Measurements from ENCODE around the gene SLC25A10.

The SLC25A10 gene

DNA sequence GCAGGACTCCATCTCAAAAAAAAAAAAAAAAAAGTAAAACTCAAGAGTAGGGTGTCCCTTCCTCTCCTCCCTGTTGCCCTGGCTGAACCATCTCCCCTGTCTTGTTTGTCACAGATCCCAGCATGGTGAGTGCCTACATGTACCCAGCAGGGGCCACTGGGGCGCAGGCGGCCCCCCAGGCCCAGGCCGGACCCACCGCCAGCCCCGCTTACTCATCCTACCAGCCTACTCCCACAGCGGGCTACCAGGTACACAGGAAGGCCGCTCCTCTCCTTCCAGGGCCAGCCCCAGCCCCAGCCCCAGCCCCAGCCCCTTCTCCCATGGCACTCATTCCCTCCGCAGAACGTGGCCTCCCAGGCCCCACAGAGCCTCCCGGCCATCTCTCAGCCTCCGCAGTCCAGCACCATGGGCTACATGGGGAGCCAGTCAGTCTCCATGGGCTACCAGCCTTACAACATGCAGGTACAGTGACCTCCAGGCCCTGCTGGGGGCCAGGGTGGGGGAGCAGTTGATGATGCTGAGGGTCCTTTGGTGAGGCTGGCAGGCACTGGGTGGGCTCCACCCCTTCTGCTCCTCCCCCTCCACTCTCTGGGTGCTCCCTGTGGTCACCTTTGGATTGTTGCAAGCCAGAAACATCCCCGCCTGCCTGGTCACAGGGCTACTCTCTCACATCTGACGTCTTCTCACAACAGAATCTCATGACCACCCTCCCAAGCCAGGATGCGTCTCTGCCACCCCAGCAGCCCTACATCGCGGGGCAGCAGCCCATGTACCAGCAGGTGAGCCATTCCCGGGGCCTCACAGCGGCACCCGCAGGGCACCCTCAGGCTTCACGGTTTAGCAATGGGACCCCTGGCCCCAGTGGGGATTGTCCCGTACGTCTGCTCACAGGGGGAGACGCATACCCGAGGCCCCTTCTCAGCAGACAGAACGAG lies 11.5 kb upstream of the SLC25A10 start:
- H3K27me3 ChIP-seq: no peaks in the 10 kb centered on the region
- H3K4me2 ChIP-seq: peak overlapping the region; percentile 92 to 100 (median 98); a peak in 21 of 22 replicates
- peak overlapping the region; percentile 91 to 99 (median 98); a peak in 19 of 22 replicates for H3K9ac ChIP-seq
- TF ChIP-seq Cebpa-rat (IDR thresholded peaks at IDR 0.05): no peak
- H3K4me1 ChIP-seq: peaks cover 27 to 31% (median 28%) of the 10 kb centered on the region in 10 experiments
- peak overlapping the region in 5 of 11 experiments; percentile 14 to 98 (median 96); a peak in 7 of 22 replicates for H3K27ac ChIP-seq
- H3K36me3 ChIP-seq: peaks cover 64 to 85% (median 82%) of the 10 kb centered on the region in 11 experiments
- H3K4me3 ChIP-seq: peak overlapping the region in 4 of 10 experiments; percentile 92 to 99 (median 96); a peak in 5 of 20 replicates
- H4K20me1 ChIP-seq: peaks cover 58 to 93% (median 80%) of the 10 kb centered on the region in 11 experiments; a peak in 21 of 22 replicates
- no peaks in the 10 kb centered on the region for H3K9me3 ChIP-seq (replicated peaks in 1 of 11)

DNA sequence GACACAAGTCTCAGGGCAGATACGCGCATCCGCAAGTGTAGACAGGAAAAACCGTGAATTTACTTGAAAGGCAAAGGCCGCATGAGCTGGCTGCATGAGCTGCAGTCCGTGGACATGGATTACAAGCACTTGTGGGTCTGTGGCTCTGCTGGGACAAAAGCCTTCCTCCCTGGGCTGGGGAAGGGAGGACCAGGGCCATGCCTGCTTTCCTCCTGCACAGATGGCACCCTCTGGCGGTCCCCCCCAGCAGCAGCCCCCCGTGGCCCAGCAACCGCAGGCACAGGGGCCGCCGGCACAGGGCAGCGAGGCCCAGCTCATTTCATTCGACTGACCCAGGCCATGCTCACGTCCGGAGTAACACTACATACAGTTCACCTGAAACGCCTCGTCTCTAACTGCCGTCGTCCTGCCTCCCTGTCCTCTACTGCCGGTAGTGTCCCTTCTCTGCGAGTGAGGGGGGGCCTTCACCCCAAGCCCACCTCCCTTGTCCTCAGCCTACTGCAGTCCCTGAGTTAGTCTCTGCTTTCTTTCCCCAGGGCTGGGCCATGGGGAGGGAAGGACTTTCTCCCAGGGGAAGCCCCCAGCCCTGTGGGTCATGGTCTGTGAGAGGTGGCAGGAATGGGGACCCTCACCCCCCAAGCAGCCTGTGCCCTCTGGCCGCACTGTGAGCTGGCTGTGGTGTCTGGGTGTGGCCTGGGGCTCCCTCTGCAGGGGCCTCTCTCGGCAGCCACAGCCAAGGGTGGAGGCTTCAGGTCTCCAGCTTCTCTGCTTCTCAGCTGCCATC lies 10.6 kb upstream of the SLC25A10 start:
- Histone ChIP-seq H3K4me1 (peaks cover 27 to 31% (median 28%) of the 10 kb centered on the region in 10 experiments), H3K9ac (peak overlapping the region; percentile 91 to 99 (median 98)), H3K36me3 (peaks cover 64 to 85% (median 82%) of the 10 kb centered on the region in 11 experiments), H4K20me1 (peaks cover 53 to 93% (median 78%) of the 10 kb centered on the region in 11 experiments; a peak in 21 of 22 replicates), H3K27ac (peak overlapping the region in 10 of 11 experiments; percentile 7 to 98 (median 96); a peak in 16 of 22 replicates), H3K9me3 (replicated peaks in 1 of 11) (no peaks in the 10 kb centered on the region), H3K4me3 (peak overlapping the region; percentile 86 to 100 (median 96)), H3K4me2 (peak overlapping the region; percentile 92 to 100 (median 98)), H3K27me3 (no peaks in the 10 kb centered on the region)
- no peak for TF ChIP-seq Cebpa-rat (IDR thresholded peaks at IDR 0.05)

DNA sequence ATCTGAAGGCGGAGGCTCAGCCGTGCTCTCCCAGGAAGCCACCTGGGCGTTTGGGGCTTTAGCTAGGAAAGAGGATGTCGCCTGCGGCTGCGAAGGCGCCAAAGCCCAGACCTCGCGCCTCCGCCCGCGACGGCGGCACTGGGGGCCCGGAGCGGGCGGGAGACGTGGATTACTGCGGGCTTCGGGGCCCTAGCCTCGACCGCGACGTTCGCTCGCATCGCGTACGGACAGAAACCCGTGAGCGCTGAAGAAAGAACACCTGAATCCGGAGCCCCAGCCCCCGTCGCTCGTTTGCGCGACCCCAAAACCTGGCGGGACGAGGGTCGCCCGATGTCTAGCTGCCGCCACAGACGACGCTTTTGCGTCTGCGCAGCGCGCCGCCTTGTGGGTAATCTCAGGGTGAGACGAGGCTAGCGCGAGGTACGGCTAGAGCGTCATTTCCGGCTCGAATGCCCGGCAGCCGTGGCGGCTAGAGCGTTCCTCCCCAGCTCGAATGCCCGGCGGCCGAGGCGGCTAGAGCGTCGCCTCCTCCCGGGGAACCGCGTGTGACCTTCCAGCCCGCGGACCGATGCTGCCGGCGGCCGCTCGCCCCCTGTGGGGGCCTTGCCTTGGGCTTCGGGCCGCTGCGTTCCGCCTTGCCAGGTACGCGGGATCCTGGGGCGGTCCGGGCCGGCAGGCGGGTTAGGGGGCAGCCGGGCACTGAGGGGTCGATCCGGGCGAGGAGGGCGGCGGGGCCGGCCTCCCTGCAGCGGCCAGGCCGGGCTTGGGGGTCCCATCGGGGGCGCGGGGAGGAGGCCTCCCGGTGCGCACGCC lies 8.9 kb upstream of the SLC25A10 start, which contains the start of gene MRPL12:
TSS of gene MRPL12 (plus strand) at position 434 of the 813 bp plus-strand sequence. CDS start at position 569, 135 bp downstream.
- peak within 1 kb of the TSS; percentile 91 to 99 (median 98) for H3K9ac ChIP-seq
- TF ChIP-seq Cebpa-rat (IDR thresholded peaks at IDR 0.05): no peak
- peak within 1 kb of the TSS; percentile 93 to 100 (median 98) for H3K4me2 ChIP-seq
- H3K9me3 ChIP-seq (replicated peaks in 1 of 11): no peaks in the 10 kb centered on the region
- H3K27me3 ChIP-seq: no peaks in the 10 kb centered on the region
- H3K4me1 ChIP-seq: peaks cover 27 to 31% (median 28%) of the 10 kb centered on the region in 10 experiments
- H3K27ac ChIP-seq: peak within 1 kb of the TSS; percentile 91 to 98 (median 96)
- peaks cover 64 to 85% (median 82%) of the 10 kb centered on the region in 11 experiments for H3K36me3 ChIP-seq
- H4K20me1 ChIP-seq: peaks cover 38 to 93% (median 77%) of the 10 kb centered on the region in 11 experiments; a peak in 21 of 22 replicates
- H3K4me3 ChIP-seq: peak within 1 kb of the TSS; percentile 86 to 100 (median 96)

DNA sequence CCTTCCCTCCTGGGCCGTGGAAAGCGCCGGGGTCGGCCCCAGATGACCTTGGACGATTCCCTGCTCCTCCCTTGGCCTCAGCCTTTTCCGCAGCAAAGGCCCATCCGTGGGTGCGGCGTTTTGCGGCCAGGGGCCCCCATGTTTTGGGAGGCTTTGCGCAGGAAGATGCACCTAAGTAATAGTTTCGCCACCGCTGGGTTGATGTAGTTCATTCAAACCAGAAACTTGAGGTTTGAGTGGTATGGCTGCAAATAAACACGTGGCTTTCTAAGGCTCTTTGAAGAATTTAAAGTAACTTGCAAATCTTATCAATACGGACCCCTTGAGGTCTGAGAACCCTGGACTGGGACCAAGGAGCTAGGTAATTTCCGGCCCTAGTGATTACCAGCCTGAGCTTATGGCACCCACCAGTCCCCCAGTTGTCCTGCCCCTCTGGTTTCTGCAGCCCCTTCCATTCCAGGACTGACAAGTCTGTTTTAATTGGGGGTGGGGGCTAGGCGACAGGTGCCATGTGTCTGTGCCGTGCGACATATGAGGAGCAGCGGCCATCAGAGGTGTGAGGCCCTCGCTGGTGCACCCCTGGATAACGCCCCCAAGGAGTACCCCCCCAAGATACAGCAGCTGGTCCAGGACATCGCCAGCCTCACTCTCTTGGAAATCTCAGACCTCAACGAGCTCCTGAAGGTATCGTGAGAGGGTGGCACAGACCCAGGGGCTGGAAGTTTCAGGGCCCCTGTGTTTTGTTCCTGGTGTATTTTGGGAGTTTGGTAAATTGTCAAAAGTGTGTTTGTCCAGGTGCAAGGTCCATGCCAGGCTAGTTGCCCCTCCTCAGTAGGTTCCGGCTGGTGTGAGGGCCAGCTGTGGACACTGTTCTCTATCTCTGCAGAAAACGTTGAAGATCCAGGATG lies 8.1 kb upstream of the SLC25A10 start:
- Histone ChIP-seq H3K36me3 (peaks cover 61 to 85% (median 82%) of the 10 kb centered on the region in 11 experiments), H4K20me1 (peaks cover 31 to 93% (median 77%) of the 10 kb centered on the region in 11 experiments; a peak in 21 of 22 replicates), H3K27me3 (no peaks in the 10 kb centered on the region), H3K27ac (peak overlapping the region; percentile 91 to 98 (median 96)), H3K4me1 (peaks cover 27 to 36% (median 29%) of the 10 kb centered on the region in 10 experiments), H3K9ac (peak overlapping the region; percentile 91 to 99 (median 98)), H3K4me3 (peak overlapping the region; percentile 86 to 100 (median 96)), H3K4me2 (peak overlapping the region; percentile 93 to 100 (median 98)), H3K9me3 (replicated peaks in 1 of 11) (no peaks in the 10 kb centered on the region)
- no peak for TF ChIP-seq Cebpa-rat (IDR thresholded peaks at IDR 0.05)

DNA sequence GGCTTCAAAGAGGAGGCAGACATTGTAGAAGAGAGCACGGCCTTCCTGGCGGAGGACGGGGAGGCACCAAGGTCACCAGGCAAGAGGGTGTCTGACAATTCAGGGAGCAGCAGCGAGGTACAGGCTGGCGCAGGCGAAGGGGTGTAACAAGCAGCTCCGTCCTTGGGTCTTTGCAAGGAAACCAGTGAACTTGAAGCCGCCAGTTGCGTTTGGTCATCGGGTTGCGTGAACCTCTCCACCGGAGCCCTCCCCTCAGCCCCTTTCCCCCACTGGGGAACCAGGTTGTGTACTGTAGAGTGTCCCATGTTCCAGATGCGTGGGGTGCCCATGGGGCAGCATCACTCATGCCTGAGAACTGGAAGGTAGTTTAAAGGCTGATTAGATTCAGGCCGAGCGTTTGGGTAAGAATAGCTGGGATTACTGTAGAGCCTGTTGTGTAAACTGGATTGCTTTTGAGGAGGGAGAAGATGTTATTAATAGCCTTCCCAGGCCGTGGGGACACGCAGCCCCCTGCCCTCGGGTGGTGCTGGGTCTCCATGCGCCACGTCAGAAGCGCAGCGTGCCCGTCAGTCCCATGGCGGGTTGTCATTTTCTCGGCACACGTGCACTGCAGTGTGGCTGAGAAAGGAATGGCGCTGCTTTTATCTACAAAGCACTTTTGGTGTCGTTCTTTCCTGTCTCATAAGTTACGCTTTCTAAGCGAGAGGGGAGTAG lies 6.4 kb upstream of the SLC25A10 start:
- H3K4me1 ChIP-seq: peaks cover 41 to 50% (median 44%) of the 10 kb centered on the region in 10 experiments
- no peak overlapping the region for H3K4me2 ChIP-seq
- H4K20me1 ChIP-seq: peaks cover 19 to 91% (median 66%) of the 10 kb centered on the region in 11 experiments; a peak in 21 of 22 replicates
- H3K9ac ChIP-seq: peak overlapping the region in 8 of 11 experiments; percentile 13 to 99 (median 32); a peak in 12 of 22 replicates
- no peak overlapping the region for H3K27ac ChIP-seq
- H3K4me3 ChIP-seq: no peak overlapping the region
- peaks cover 48 to 71% (median 68%) of the 10 kb centered on the region in 11 experiments for H3K36me3 ChIP-seq
- no peaks in the 10 kb centered on the region for H3K27me3 ChIP-seq
- H3K9me3 ChIP-seq (replicated peaks in 1 of 11): no peaks in the 10 kb centered on the region
- no peak for TF ChIP-seq Cebpa-rat (IDR thresholded peaks at IDR 0.05)

DNA sequence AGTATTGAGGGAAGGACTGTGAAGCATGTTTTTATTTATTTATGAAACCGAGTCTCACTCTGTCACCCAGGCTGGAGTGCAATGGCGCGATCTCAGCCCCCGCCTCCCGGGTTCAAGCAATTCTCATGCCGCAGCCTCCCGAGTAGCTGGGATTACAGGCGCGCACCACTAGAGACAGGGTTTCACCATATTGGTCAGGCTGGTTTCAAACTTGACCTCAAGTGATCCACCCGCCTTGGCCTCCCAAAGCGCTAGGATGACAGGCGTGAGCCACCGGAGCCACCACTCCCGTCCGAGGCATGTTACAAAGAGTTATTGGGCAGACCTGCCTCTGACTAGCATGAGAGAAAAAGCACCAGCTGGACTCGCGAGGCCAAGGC lies 5.9 kb upstream of the SLC25A10 start:
- peaks cover 41 to 50% (median 44%) of the 10 kb centered on the region in 10 experiments for H3K4me1 ChIP-seq
- no peaks in the 10 kb centered on the region for H3K27me3 ChIP-seq
- no peaks in the 10 kb centered on the region for H3K9me3 ChIP-seq (replicated peaks in 1 of 11)
- peak overlapping the region in 3 of 11 experiments; percentile 15 to 36 (median 28); a peak in 2 of 22 replicates for H3K9ac ChIP-seq
- H3K4me3 ChIP-seq: no peak overlapping the region
- no peak overlapping the region for H3K4me2 ChIP-seq
- H3K27ac ChIP-seq: no peak overlapping the region
- H4K20me1 ChIP-seq: peaks cover 13 to 86% (median 60%) of the 10 kb centered on the region in 11 experiments; a peak in 21 of 22 replicates
- H3K36me3 ChIP-seq: peaks cover 43 to 66% (median 63%) of the 10 kb centered on the region in 11 experiments
- no peak for TF ChIP-seq Cebpa-rat (IDR thresholded peaks at IDR 0.05)

Measured in BLaER1 treated with 17β-estradiol and CSF1 and Interleukin-3, amounts not matched to agents 10 nM and 100 nM (cell line).